HepG2 (cell line): ENCODE results near the gene BCAM. TPM values are rescaled to one million over a fixed set of nuclear protein-coding genes. Genes with fewer than 3 reads are reported as not detected.

Source experiments
- ASH2L ChIP-seq: fragments of 300-600, 200-600 bp; sonication (generic); IDR thresholded peaks from 2 replicates; pipeline ENCODE4 v1.7.0; 2017; ENCODE audit warnings: low read depth, mild to moderate bottlenecking, moderate library complexity, mixed read lengths, low read length; ENCODE audit not compliant: insufficient read length
- CEBPG ChIP-seq: IDR thresholded peaks from 2 replicates; pipeline ENCODE4 v1.6.1; 2016
- FOXC1 ChIP-seq: sonication (generic); formaldehyde crosslinking; IDR thresholded peaks from 2 replicates; pipeline ENCODE4 v1.8.0; 2022; ENCODE audit warnings: mild to moderate bottlenecking, missing genetic modification reagents, borderline replicate concordance
- NR2C2 ChIP-seq: sonication (generic); formaldehyde crosslinking; IDR thresholded peaks from 2 replicates; pipeline ENCODE4 v1.4.0; 2020; ENCODE audit warnings: missing genetic modification reagents, mild to moderate bottlenecking, moderate library complexity, borderline replicate concordance
- SOX6 ChIP-seq, 2 experiments: fragments of 450-650 bp in 1 of 2; sonication (generic) in 1 of 2; formaldehyde crosslinking in 1 of 2; IDR thresholded peaks; 2 replicates each; pipeline versions ENCODE4 v1.4.0 to v1.6.1; 2017 to 2020; ENCODE audit warnings: antibody characterized with exemption in 1 of 2, mild to moderate bottlenecking in 1 of 2, missing genetic modification reagents in 1 of 2
- SPEN ChIP-seq: sonication (generic); formaldehyde crosslinking; IDR thresholded peaks from 2 replicates; pipeline ENCODE4 v1.5.1; 2020; ENCODE audit warnings: low read depth, mild to moderate bottlenecking, missing genetic modification reagents
- ZNF598 ChIP-seq: sonication (generic); formaldehyde crosslinking; IDR thresholded peaks from 2 replicates; pipeline ENCODE4 v1.5.1; 2020; ENCODE audit warnings: mild to moderate bottlenecking, missing genetic modification reagents, borderline replicate concordance
- ZSCAN30 ChIP-seq: sonication (generic); formaldehyde crosslinking; IDR thresholded peaks from 2 replicates; pipeline ENCODE4 v1.5.0; 2020; ENCODE audit warnings: mild to moderate bottlenecking, missing genetic modification reagents
- polyA plus RNA-seq, 8 experiments: library from polyadenylated mRNA; depleted of rRNA in 3 of 8; stranded (reverse) in 7 of 8; unstranded in 1 of 8; fragments of >200 nt; fragmentation: Illumina TruSeq in 4 of 8; extraction: Trizol in 4 of 8; gene quantifications; 2 replicates each; pipeline versions ENCODE4 v1.2.1 to v1.2.3, GENCODE V29; 2011 to 2016; ENCODE audit warnings: low read depth in 4 of 8, missing spikeins in 1 of 8, mixed read lengths in 1 of 8; ENCODE audit not compliant: insufficient read depth in 1 of 8
- total RNA-seq, 5 experiments: library from RNA; depleted of rRNA; stranded (reverse); fragments of >200 nt; fragmentation: Illumina TruSeq; extraction: Trizol; gene quantifications; 2 replicates each; pipeline ENCODE4 v1.2.3, GENCODE V29; 2016; ENCODE audit warnings: low read depth in 1 of 5
- TF ChIP-seq, protein P1 (sequence below): sonication (generic); formaldehyde crosslinking; IDR thresholded peaks from 2 replicates; pipeline ENCODE4 v1.4.0; 2020; ENCODE audit warnings: low read depth, mild to moderate bottlenecking, missing genetic modification reagents
- TF ChIP-seq, protein P2 (sequence below): sonication (generic); formaldehyde crosslinking; conservative IDR thresholded peaks from 2 replicates; pipeline ENCODE4 v1.4.0; 2020; ENCODE audit warnings: missing genetic modification reagents
- TF ChIP-seq, protein P3 (sequence below): IDR thresholded peaks from 2 replicates; pipeline ENCODE4 v1.6.1; 2016; ENCODE audit warnings: low read depth, control low read depth
- TF ChIP-seq, protein P4 (sequence below): sonication (generic); formaldehyde crosslinking; IDR thresholded peaks from 2 replicates; pipeline ENCODE4 v1.4.0; 2020; ENCODE audit warnings: mild to moderate bottlenecking, missing genetic modification reagents
- TF ChIP-seq, protein P5 (sequence below): sonication (generic); formaldehyde crosslinking; IDR thresholded peaks from 2 replicates; pipeline ENCODE4 v1.4.0; 2020; ENCODE audit warnings: missing genetic modification reagents

BCAM gene
- total and polyA plus RNA-seq, 2 of the 13 experiments (the other 11 are each of a cell fraction or from before 2014, with no cell fraction given) = 51.2 to 62.7 TPM

DNA sequence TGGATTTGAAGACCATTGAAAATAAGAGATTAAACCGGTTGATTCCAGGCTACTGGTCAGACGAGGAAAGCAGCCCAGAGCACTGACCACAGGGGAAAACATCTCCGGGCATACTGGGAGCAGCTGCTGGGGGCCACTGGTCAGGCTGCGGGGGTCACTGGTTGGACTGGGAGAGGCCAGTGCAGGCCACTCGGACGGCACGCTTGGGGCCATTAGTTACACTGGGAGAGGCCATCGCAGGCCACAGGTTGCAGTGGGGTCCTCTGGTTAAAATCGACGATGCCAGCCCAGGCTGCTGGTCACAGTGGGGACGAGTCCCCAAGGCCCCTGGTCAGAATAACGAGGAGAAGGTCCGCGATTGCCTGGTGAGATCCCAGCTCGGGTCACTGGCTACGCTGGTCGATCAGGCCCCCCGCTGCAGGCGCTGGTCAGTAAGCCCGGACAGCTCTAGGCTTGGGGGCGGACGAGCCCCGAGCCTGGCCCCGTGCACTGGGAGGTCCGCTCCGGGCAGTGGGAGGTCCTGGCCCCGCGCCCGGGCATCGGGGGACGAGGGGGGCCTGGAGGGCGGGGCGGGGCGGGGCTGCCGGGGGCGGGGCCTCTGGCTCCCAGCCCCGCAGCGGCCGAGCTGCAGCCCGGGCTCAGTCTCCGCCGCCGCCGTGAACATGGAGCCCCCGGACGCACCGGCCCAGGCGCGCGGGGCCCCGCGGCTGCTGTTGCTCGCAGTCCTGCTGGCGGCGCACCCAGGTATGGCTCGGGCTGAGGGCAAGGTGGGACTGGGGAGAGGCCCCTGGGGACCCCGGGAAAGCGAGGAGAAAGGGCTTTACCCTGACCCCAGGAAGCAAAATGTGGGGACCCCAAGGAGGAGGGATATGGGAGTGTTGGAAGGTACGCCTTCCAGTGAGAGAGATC, at the start of gene BCAM (continued):
- TF ChIP-seq, protein P1, sequence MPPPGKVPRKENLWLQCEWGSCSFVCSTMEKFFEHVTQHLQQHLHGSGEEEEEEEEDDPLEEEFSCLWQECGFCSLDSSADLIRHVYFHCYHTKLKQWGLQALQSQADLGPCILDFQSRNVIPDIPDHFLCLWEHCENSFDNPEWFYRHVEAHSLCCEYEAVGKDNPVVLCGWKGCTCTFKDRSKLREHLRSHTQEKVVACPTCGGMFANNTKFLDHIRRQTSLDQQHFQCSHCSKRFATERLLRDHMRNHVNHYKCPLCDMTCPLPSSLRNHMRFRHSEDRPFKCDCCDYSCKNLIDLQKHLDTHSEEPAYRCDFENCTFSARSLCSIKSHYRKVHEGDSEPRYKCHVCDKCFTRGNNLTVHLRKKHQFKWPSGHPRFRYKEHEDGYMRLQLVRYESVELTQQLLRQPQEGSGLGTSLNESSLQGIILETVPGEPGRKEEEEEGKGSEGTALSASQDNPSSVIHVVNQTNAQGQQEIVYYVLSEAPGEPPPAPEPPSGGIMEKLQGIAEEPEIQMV = peak; percentile 55; the same call in 1 of the 2 replicates
- TF ChIP-seq, protein P2, sequence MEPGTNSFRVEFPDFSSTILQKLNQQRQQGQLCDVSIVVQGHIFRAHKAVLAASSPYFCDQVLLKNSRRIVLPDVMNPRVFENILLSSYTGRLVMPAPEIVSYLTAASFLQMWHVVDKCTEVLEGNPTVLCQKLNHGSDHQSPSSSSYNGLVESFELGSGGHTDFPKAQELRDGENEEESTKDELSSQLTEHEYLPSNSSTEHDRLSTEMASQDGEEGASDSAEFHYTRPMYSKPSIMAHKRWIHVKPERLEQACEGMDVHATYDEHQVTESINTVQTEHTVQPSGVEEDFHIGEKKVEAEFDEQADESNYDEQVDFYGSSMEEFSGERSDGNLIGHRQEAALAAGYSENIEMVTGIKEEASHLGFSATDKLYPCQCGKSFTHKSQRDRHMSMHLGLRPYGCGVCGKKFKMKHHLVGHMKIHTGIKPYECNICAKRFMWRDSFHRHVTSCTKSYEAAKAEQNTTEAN = peak; percentile 45; the same call in 1 of the 2 replicates
- TF ChIP-seq FOXC1 (CRISPR knock-in tag) = 0 out of 2 replicates have a peak, but pooled peaks have one; percentile 13
- peak; percentile 51; the same call in 1 of the 2 replicates for TF ChIP-seq SPEN (CRISPR knock-in tag)
- TF ChIP-seq ZNF598 (CRISPR knock-in tag) = 0 out of 2 replicates have a peak, but pooled peaks have one; percentile 39
- 0 out of 2 replicates have a peak, but pooled peaks have one; percentile 9 for TF ChIP-seq CEBPG (CRISPR knock-in tag)
- TF ChIP-seq ASH2L = peak; percentile 26
- TF ChIP-seq, protein P3, sequence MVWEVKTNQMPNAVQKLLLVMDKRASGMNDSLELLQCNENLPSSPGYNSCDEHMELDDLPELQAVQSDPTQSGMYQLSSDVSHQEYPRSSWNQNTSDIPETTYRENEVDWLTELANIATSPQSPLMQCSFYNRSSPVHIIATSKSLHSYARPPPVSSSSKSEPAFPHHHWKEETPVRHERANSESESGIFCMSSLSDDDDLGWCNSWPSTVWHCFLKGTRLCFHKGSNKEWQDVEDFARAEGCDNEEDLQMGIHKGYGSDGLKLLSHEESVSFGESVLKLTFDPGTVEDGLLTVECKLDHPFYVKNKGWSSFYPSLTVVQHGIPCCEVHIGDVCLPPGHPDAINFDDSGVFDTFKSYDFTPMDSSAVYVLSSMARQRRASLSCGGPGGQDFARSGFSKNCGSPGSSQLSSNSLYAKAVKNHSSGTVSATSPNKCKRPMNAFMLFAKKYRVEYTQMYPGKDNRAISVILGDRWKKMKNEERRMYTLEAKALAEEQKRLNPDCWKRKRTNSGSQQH (CRISPR knock-in tag) = peak; percentile 59; the same call in 1 of the 2 replicates
- TF ChIP-seq SOX6 (IDR thresholded peaks at IDR 0.05) = no peak
- 0 out of 2 replicates have a peak, but pooled peaks have one; percentile 19 for TF ChIP-seq SOX6 (CRISPR knock-in tag; IDR thresholded peaks at IDR 0.05)
- peak; percentile 26; the same call in 1 of the 2 replicates for TF ChIP-seq NR2C2 (CRISPR knock-in tag)
- TF ChIP-seq, protein P4, sequence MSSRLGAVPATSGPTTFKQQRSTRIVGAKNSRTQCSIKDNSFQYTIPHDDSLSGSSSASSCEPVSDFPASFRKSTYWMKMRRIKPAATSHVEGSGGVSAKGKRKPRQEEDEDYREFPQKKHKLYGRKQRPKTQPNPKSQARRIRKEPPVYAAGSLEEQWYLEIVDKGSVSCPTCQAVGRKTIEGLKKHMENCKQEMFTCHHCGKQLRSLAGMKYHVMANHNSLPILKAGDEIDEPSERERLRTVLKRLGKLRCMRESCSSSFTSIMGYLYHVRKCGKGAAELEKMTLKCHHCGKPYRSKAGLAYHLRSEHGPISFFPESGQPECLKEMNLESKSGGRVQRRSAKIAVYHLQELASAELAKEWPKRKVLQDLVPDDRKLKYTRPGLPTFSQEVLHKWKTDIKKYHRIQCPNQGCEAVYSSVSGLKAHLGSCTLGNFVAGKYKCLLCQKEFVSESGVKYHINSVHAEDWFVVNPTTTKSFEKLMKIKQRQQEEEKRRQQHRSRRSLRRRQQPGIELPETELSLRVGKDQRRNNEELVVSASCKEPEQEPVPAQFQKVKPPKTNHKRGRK (CRISPR knock-in tag) = no peak
- TF ChIP-seq, protein P5, sequence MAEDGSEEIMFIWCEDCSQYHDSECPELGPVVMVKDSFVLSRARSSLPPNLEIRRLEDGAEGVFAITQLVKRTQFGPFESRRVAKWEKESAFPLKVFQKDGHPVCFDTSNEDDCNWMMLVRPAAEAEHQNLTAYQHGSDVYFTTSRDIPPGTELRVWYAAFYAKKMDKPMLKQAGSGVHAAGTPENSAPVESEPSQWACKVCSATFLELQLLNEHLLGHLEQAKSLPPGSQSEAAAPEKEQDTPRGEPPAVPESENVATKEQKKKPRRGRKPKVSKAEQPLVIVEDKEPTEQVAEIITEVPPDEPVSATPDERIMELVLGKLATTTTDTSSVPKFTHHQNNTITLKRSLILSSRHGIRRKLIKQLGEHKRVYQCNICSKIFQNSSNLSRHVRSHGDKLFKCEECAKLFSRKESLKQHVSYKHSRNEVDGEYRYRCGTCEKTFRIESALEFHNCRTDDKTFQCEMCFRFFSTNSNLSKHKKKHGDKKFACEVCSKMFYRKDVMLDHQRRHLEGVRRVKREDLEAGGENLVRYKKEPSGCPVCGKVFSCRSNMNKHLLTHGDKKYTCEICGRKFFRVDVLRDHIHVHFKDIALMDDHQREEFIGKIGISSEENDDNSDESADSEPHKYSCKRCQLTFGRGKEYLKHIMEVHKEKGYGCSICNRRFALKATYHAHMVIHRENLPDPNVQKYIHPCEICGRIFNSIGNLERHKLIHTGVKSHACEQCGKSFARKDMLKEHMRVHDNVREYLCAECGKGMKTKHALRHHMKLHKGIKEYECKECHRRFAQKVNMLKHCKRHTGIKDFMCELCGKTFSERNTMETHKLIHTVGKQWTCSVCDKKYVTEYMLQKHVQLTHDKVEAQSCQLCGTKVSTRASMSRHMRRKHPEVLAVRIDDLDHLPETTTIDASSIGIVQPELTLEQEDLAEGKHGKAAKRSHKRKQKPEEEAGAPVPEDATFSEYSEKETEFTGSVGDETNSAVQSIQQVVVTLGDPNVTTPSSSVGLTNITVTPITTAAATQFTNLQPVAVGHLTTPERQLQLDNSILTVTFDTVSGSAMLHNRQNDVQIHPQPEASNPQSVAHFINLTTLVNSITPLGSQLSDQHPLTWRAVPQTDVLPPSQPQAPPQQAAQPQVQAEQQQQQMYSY (CRISPR knock-in tag) = no peak
- TF ChIP-seq ZSCAN30 = peak; percentile 61; the same call in 1 of the 2 replicates
